ENCODE data around the gene KLHL3.

The KLHL3 gene

GRCh38 chr5:137605411-137605810, 130.5 kb downstream of the KLHL3 start:
- no peaks in the 10 kb centered on the region for H3K36me3 ChIP-seq (ENCODE audit: low read length)
- TF ChIP-seq EZH2phosphoT487 (conservative IDR thresholded peaks at IDR 0.05; ENCODE audit: low read length) (no peak), CTCF (IDR thresholded peaks at IDR 0.05; ENCODE audit: insufficient read depth, low read length, poor library complexity, severe bottlenecking) (no peak)
- H3K27ac ChIP-seq (ENCODE audit: low read depth, low read length), result no peak overlapping the region
- H3F3A ChIP-seq (ENCODE audit: insufficient read depth), result no peaks in the 10 kb centered on the region
- H4K20me1 ChIP-seq (ENCODE audit: low read depth, low read length), result no peaks in the 10 kb centered on the region
- no peak overlapping the region for H3K4me2 ChIP-seq (ENCODE audit: low read depth, low read length, poor library complexity, severe bottlenecking)
- H3K4me3 ChIP-seq (ENCODE audit: insufficient read depth, low read length, poor library complexity, severe bottlenecking), result no peak overlapping the region
- H2AFZ ChIP-seq (ENCODE audit: low read depth, low read length, severe bottlenecking), result no peak overlapping the region
- no peaks in the 10 kb centered on the region for H3K9me2 ChIP-seq (replicated peaks; ENCODE audit: insufficient read depth, low read length)
- no peaks in the 10 kb centered on the region for H3K9me3 ChIP-seq (ENCODE audit: insufficient read depth, low read length)
- no peak overlapping the region for H3K9ac ChIP-seq (ENCODE audit: low read length)
- no peaks in the 10 kb centered on the region for H3K27me3 ChIP-seq (ENCODE audit: low read length)
- no peaks in the 10 kb centered on the region for H3K79me2 ChIP-seq (ENCODE audit: insufficient read depth, low read length)

- TF ChIP-seq CTCF (IDR thresholded peaks at IDR 0.05; ENCODE audit: insufficient read depth, low read length, poor library complexity, severe bottlenecking), result no peak
- no peak for TF ChIP-seq EZH2phosphoT487 (conservative IDR thresholded peaks at IDR 0.05; ENCODE audit: low read length)
- no peaks in the 10 kb centered on the region for H4K20me1 ChIP-seq (ENCODE audit: low read depth, low read length)
- no peaks in the 10 kb centered on the region for H3K9me2 ChIP-seq (replicated peaks; ENCODE audit: insufficient read depth, low read length)
- H3K4me2 ChIP-seq (ENCODE audit: low read depth, low read length, poor library complexity, severe bottlenecking), result no peak overlapping the region
- H3K36me3 ChIP-seq (ENCODE audit: low read length), result no peaks in the 10 kb centered on the region
- H2AFZ ChIP-seq (ENCODE audit: low read depth, low read length, severe bottlenecking), result no peak overlapping the region
- no peaks in the 10 kb centered on the region for H3K9me3 ChIP-seq (ENCODE audit: insufficient read depth, low read length)
- no peaks in the 10 kb centered on the region for H3F3A ChIP-seq (ENCODE audit: insufficient read depth)
- H3K27me3 ChIP-seq (ENCODE audit: low read length), result no peaks in the 10 kb centered on the region
- no peak overlapping the region for H3K9ac ChIP-seq (ENCODE audit: low read length)
- H3K79me2 ChIP-seq (ENCODE audit: insufficient read depth, low read length), result no peaks in the 10 kb centered on the region
- H3K27ac ChIP-seq (ENCODE audit: low read depth, low read length), result no peak overlapping the region
- H3K4me3 ChIP-seq (ENCODE audit: insufficient read depth, low read length, poor library complexity, severe bottlenecking), result no peak overlapping the region
These were observed 131.4 kb downstream of the KLHL3 start for GRCh38 chr5:137604348-137605095.

GRCh38 chr5:137603891-137604290, 132.0 kb downstream of the KLHL3 start:
- Histone ChIP-seq H3K9me3 (ENCODE audit: insufficient read depth, low read length) (no peaks in the 10 kb centered on the region), H3K79me2 (ENCODE audit: insufficient read depth, low read length) (no peaks in the 10 kb centered on the region), H3K4me3 (ENCODE audit: insufficient read depth, low read length, poor library complexity, severe bottlenecking) (no peak overlapping the region), H3K9ac (ENCODE audit: low read length) (no peak overlapping the region), H3K27me3 (ENCODE audit: low read length) (no peaks in the 10 kb centered on the region), H3F3A (ENCODE audit: insufficient read depth) (no peaks in the 10 kb centered on the region), H3K27ac (ENCODE audit: low read depth, low read length) (no peak overlapping the region), H2AFZ (ENCODE audit: low read depth, low read length, severe bottlenecking) (no peak overlapping the region), H3K9me2 (replicated peaks; ENCODE audit: insufficient read depth, low read length) (no peaks in the 10 kb centered on the region), H3K36me3 (ENCODE audit: low read length) (no peaks in the 10 kb centered on the region), H4K20me1 (ENCODE audit: low read depth, low read length) (no peaks in the 10 kb centered on the region), H3K4me2 (ENCODE audit: low read depth, low read length, poor library complexity, severe bottlenecking) (no peak overlapping the region)
- no peak for TF ChIP-seq EZH2phosphoT487 (conservative IDR thresholded peaks at IDR 0.05; ENCODE audit: low read length)
- no peak for TF ChIP-seq CTCF (IDR thresholded peaks at IDR 0.05; ENCODE audit: insufficient read depth, low read length, poor library complexity, severe bottlenecking)
